HepG2 (cell line): ENCODE data around the gene PEA15. TPM values are rescaled to one million over a fixed set of nuclear protein-coding genes. Genes with fewer than 3 reads are reported as not detected.

Experiments used
- ATF1 ChIP-seq: IDR thresholded peaks from 2 replicates; pipeline ENCODE4 v1.6.1; 2016; ENCODE audit warnings: mild to moderate bottlenecking, control low read depth
- CAMTA2 ChIP-seq: sonication (generic); formaldehyde crosslinking; IDR thresholded peaks from 2 replicates; pipeline ENCODE4 v1.4.0; 2020; ENCODE audit warnings: mild to moderate bottlenecking, missing genetic modification reagents, borderline replicate concordance
- CHCHD3 ChIP-seq: sonication (generic); formaldehyde crosslinking; IDR thresholded peaks from 2 replicates; pipeline ENCODE4 v1.8.0; 2022; ENCODE audit warnings: mild to moderate bottlenecking, missing genetic modification reagents, moderate library complexity
- GPN1 ChIP-seq: sonication (generic); formaldehyde crosslinking; IDR thresholded peaks from 2 replicates; pipeline ENCODE4 v1.5.1; 2020; ENCODE audit warnings: missing genetic modification reagents, borderline replicate concordance
- HNF4A ChIP-seq: sonication (generic); formaldehyde crosslinking; IDR thresholded peaks from 2 replicates; pipeline ENCODE4 v1.4.0; 2020; ENCODE audit warnings: missing genetic modification reagents
- JUN ChIP-seq: sonication (generic); formaldehyde crosslinking; IDR thresholded peaks from 2 replicates; pipeline ENCODE4 v1.4.0; 2020; ENCODE audit warnings: mild to moderate bottlenecking, missing genetic modification reagents
- JUND ChIP-seq: sonication (generic); formaldehyde crosslinking; IDR thresholded peaks from 2 replicates; pipeline ENCODE4 v1.8.0; 2022; ENCODE audit warnings: mild to moderate bottlenecking, missing genetic modification reagents
- NFE2L2 ChIP-seq: fragments of 150-350 bp; IDR thresholded peaks from 2 replicates; pipeline ENCODE4 v1.6.1; 2014; ENCODE audit warnings: low read length
- RARG ChIP-seq: sonication (generic); formaldehyde crosslinking; IDR thresholded peaks from 2 replicates; pipeline ENCODE4 v1.4.0; 2020; ENCODE audit warnings: low read depth, mild to moderate bottlenecking, missing genetic modification reagents
- SALL1 ChIP-seq: sonication (generic); formaldehyde crosslinking; IDR thresholded peaks from 2 replicates; pipeline ENCODE4 v1.8.0; 2022; ENCODE audit warnings: mild to moderate bottlenecking, missing genetic modification reagents
- SMARCE1 ChIP-seq: fragments of 450-650 bp; IDR thresholded peaks from 2 replicates; pipeline ENCODE4 v1.6.1; 2017; ENCODE audit warnings: borderline replicate concordance
- STAG1 ChIP-seq: sonication (generic); formaldehyde crosslinking; IDR thresholded peaks from 2 replicates; pipeline ENCODE4 v1.4.0; 2020; ENCODE audit warnings: missing genetic modification reagents
- ZC3H13 ChIP-seq: sonication (generic); formaldehyde crosslinking; IDR thresholded peaks from 2 replicates; pipeline ENCODE4 v1.8.1; 2023; ENCODE audit warnings: mild to moderate bottlenecking, missing genetic modification reagents, moderate library complexity
- ZFP82 ChIP-seq: sonication (generic); formaldehyde crosslinking; IDR thresholded peaks from 2 replicates; pipeline ENCODE4 v1.5.1; 2020; ENCODE audit warnings: mild to moderate bottlenecking, missing genetic modification reagents, borderline replicate concordance
- ZKSCAN1 ChIP-seq: fragments of 150-350 bp; IDR thresholded peaks from 2 replicates; pipeline ENCODE4 v1.6.1; 2014; ENCODE audit warnings: low read length
- ZNF205 ChIP-seq: IDR thresholded peaks from 2 replicates; pipeline ENCODE4 v1.6.1; 2018; ENCODE audit warnings: missing biosample characterization, missing genetic modification reagents
- ZNF235 ChIP-seq: sonication (generic); formaldehyde crosslinking; IDR thresholded peaks from 2 replicates; pipeline ENCODE4 v1.8.1; 2023; ENCODE audit warnings: mild to moderate bottlenecking, missing genetic modification reagents, borderline replicate concordance
- ZNF317 ChIP-seq: sonication (generic); formaldehyde crosslinking; IDR thresholded peaks from 2 replicates; pipeline ENCODE4 v1.5.0; 2020; ENCODE audit warnings: mild to moderate bottlenecking, missing genetic modification reagents
- ZNF362 ChIP-seq: sonication (generic); formaldehyde crosslinking; IDR thresholded peaks from 2 replicates; pipeline ENCODE4 v1.4.0; 2020; ENCODE audit warnings: missing genetic modification reagents, mild to moderate bottlenecking, borderline replicate concordance
- ZNF557 ChIP-seq: sonication (generic); formaldehyde crosslinking; IDR thresholded peaks from 2 replicates; pipeline ENCODE4 v1.4.0; 2020; ENCODE audit warnings: missing genetic modification reagents
- ZNF772 ChIP-seq: sonication (generic); formaldehyde crosslinking; IDR thresholded peaks from 2 replicates; pipeline ENCODE4 v1.5.0; 2020; ENCODE audit warnings: mild to moderate bottlenecking, missing genetic modification reagents
- ZSCAN9 ChIP-seq: IDR thresholded peaks from 2 replicates; pipeline ENCODE4 v1.6.1; 2016; ENCODE audit warnings: borderline replicate concordance
- polyA plus RNA-seq, 8 experiments: library from polyadenylated mRNA; depleted of rRNA in 3 of 8; stranded (reverse) in 7 of 8; unstranded in 1 of 8; fragments of >200 nt; fragmentation: Illumina TruSeq in 4 of 8; extraction: Trizol in 4 of 8; gene quantifications; 2 replicates each; pipeline versions ENCODE4 v1.2.1 to v1.2.3, GENCODE V29; 2011 to 2016; ENCODE audit warnings: low read depth in 4 of 8, missing spikeins in 1 of 8, mixed read lengths in 1 of 8; ENCODE audit not compliant: insufficient read depth in 1 of 8
- total RNA-seq, 5 experiments: library from RNA; depleted of rRNA; stranded (reverse); fragments of >200 nt; fragmentation: Illumina TruSeq; extraction: Trizol; gene quantifications; 2 replicates each; pipeline ENCODE4 v1.2.3, GENCODE V29; 2016; ENCODE audit warnings: low read depth in 1 of 5
- TF ChIP-seq, protein P1 (sequence below): IDR thresholded peaks from 2 replicates; pipeline ENCODE4 v1.6.1; 2016; ENCODE audit warnings: low read depth, borderline replicate concordance
- TF ChIP-seq, protein P2 (sequence below): fragments of 450-650 bp; IDR thresholded peaks from 2 replicates; pipeline ENCODE4 v1.6.1; 2017
- TF ChIP-seq, protein P3 (sequence below): fragments of 450-650 bp; IDR thresholded peaks from 2 replicates; pipeline ENCODE4 v1.6.1; 2017; ENCODE audit warnings: mild to moderate bottlenecking

PEA15 gene
- total and polyA plus RNA-seq, 2 of the 13 experiments (the other 11 are each of a cell fraction or from before 2014, with no cell fraction given) = 12.1 to 35.2 TPM

GRCh38 chr1:160261893-160262794 is 57.0 kb downstream of the PEA15 start, which contains the start of gene DCAF8 (continued):
- TF ChIP-seq, protein P1, sequence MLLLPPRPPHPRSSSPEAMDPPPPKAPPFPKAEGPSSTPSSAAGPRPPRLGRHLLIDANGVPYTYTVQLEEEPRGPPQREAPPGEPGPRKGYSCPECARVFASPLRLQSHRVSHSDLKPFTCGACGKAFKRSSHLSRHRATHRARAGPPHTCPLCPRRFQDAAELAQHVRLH (CRISPR knock-in tag) = peak; percentile 49; the same call in 1 of the 2 replicates
- TF ChIP-seq HNF4A (CRISPR knock-in tag) = peak; percentile 3; the same call in 1 of the 2 replicates
- peak; percentile 66 for TF ChIP-seq ZC3H13 (CRISPR knock-in tag)
- no peak for TF ChIP-seq JUN (CRISPR knock-in tag)
- TF ChIP-seq RARG = no peak
- TF ChIP-seq ATF1 (CRISPR knock-in tag) = no peak
- no peak; the same call in none of the 2 replicates for TF ChIP-seq ZNF772 (CRISPR knock-in tag)
- TF ChIP-seq, protein P2, sequence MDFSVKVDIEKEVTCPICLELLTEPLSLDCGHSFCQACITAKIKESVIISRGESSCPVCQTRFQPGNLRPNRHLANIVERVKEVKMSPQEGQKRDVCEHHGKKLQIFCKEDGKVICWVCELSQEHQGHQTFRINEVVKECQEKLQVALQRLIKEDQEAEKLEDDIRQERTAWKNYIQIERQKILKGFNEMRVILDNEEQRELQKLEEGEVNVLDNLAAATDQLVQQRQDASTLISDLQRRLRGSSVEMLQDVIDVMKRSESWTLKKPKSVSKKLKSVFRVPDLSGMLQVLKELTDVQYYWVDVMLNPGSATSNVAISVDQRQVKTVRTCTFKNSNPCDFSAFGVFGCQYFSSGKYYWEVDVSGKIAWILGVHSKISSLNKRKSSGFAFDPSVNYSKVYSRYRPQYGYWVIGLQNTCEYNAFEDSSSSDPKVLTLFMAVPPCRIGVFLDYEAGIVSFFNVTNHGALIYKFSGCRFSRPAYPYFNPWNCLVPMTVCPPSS = no peak
- peak; percentile 68; the same call in 1 of the 2 replicates for TF ChIP-seq ZFP82 (CRISPR knock-in tag)
- no peak for TF ChIP-seq ZNF235 (CRISPR knock-in tag)
- TF ChIP-seq SMARCE1 = no peak
- TF ChIP-seq, protein P3, sequence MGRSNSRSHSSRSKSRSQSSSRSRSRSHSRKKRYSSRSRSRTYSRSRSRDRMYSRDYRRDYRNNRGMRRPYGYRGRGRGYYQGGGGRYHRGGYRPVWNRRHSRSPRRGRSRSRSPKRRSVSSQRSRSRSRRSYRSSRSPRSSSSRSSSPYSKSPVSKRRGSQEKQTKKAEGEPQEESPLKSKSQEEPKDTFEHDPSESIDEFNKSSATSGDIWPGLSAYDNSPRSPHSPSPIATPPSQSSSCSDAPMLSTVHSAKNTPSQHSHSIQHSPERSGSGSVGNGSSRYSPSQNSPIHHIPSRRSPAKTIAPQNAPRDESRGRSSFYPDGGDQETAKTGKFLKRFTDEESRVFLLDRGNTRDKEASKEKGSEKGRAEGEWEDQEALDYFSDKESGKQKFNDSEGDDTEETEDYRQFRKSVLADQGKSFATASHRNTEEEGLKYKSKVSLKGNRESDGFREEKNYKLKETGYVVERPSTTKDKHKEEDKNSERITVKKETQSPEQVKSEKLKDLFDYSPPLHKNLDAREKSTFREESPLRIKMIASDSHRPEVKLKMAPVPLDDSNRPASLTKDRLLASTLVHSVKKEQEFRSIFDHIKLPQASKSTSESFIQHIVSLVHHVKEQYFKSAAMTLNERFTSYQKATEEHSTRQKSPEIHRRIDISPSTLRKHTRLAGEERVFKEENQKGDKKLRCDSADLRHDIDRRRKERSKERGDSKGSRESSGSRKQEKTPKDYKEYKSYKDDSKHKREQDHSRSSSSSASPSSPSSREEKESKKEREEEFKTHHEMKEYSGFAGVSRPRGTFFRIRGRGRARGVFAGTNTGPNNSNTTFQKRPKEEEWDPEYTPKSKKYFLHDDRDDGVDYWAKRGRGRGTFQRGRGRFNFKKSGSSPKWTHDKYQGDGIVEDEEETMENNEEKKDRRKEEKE = no peak
- peak; percentile 82 for TF ChIP-seq ZNF317 (CRISPR knock-in tag)
- 0 out of 2 replicates have a peak, but pooled peaks have one; percentile 19 for TF ChIP-seq ZKSCAN1
- peak; percentile 64 for TF ChIP-seq SALL1 (CRISPR knock-in tag)
- TF ChIP-seq JUND = no peak; the same call in 1 of the 2 replicates
- TF ChIP-seq ZNF205 (CRISPR knock-in tag) = peak; percentile 57; the same call in 1 of the 2 replicates
- TF ChIP-seq ZNF557 (CRISPR knock-in tag) = no peak
- TF ChIP-seq GPN1 (CRISPR knock-in tag) = no peak; the same call in 1 of the 2 replicates
- TF ChIP-seq ZSCAN9 = no peak; the same call in 1 of the 2 replicates
- TF ChIP-seq ZNF362 (CRISPR knock-in tag) = no peak
- TF ChIP-seq CHCHD3 = peak; percentile 95
- TF ChIP-seq CAMTA2 (CRISPR knock-in tag) = peak; percentile 48; the same call in 1 of the 2 replicates
- TF ChIP-seq NFE2L2 = no peak
- TF ChIP-seq STAG1 = no peak
